Naive B cell (primary cell): ENCODE results near the gene PLCG2. TPM values are rescaled to one million over a fixed set of nuclear protein-coding genes. Genes with fewer than 3 reads are reported as not detected.
A peak's percentile ranks its signal among the peaks of the same experiment; 100 is the strongest.

Experiments
- ATAC-seq, 2 donors: fragments of 150-1000 bp; cut with Tn5 transposase; 2 replicates each; pipeline ENCODE4 v1.10.0; 2021; ENCODE audit warnings: low read depth in 2 of 2, mild to moderate bottlenecking in 2 of 2, moderate library complexity in 2 of 2
- DNase-seq: peaks from one replicate; pipeline ENCODE4 v3.0.0; 2022
- H3K27ac Mint-ChIP-seq, 6 donors: one replicate each; pipeline ENCODE4 v1.8.0; 2020 to 2022; ENCODE audit warnings: mild to moderate bottlenecking in 6 of 6, mixed read lengths in 6 of 6, moderate library complexity in 5 of 6, inconsistent platforms in 2 of 6
- H3K27me3 Mint-ChIP-seq, 3 donors: one replicate each; pipeline ENCODE4 v1.8.0; 2021 to 2022; ENCODE audit warnings: mixed read lengths in 3 of 3, mild to moderate bottlenecking in 1 of 3
- H3K36me3 Mint-ChIP-seq, 2 donors: one replicate each; pipeline ENCODE4 v1.8.0; 2020 to 2022; ENCODE audit warnings: mixed read lengths in 2 of 2, inconsistent platforms in 1 of 2, mild to moderate bottlenecking in 1 of 2
- H3K4me1 Mint-ChIP-seq, 3 donors: one replicate each; pipeline ENCODE4 v1.8.0; 2020 to 2022; ENCODE audit warnings: mixed read lengths in 3 of 3, inconsistent platforms in 1 of 3, mild to moderate bottlenecking in 1 of 3, moderate library complexity in 1 of 3
- H3K4me3 Mint-ChIP-seq, 8 donors: one replicate each; pipeline ENCODE4 v1.8.0; 2020 to 2022; ENCODE audit warnings: mild to moderate bottlenecking in 8 of 8, mixed read lengths in 8 of 8, moderate library complexity in 8 of 8, inconsistent platforms in 2 of 8
- H3K9me3 Mint-ChIP-seq, 7 donors: one replicate each; pipeline ENCODE4 v1.8.0; 2020 to 2022; ENCODE audit warnings: mixed read lengths in 7 of 7, mild to moderate bottlenecking in 5 of 7, inconsistent platforms in 2 of 7, moderate library complexity in 1 of 7
- polyA plus RNA-seq, 6 donors: library from polyadenylated mRNA; unstranded; fragments of 300-500 nt; fragmentation: Illumina TruSeq; gene quantifications; one replicate each; pipeline ENCODE4 v1.2.3, GENCODE V29; 2021; ENCODE audit warnings: low read depth in 6 of 6

PLCG2 gene
- polyA plus RNA-seq, 6 donors from 2014 or later, result 65.1 to 119 (median 92.5) TPM

DNA sequence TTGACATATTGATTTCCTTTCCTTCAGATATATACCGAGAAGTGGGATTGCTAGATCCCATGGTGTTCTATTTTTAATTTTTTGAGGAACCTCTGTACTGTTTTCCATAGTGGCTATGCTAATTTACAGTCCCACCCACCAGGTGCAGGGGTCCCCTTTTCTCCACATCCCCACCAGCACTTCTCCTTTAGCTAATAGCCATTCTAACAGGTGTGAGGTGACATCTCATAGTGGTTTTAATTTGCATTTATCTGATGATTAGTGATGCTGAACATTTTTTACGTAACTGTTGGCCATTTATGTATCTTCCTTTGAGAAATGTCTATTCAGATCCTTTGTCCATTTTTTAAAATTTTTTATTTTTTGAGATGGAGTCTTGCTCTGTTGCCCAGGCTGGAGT is 138.3 kb downstream of the PLCG2 start:
- peak; percentile 39 for DNase-seq
- H3K4me3 Mint-ChIP-seq, result peak overlapping the region in 2 of 8 donors; percentile 12 to 53
- peaks cover 23 to 37% (median 24%) of the 10 kb centered on the region in 3 donors for H3K4me1 Mint-ChIP-seq
- peaks cover 0 to 5% (median 0%) of the 10 kb centered on the region in 7 donors for H3K9me3 Mint-ChIP-seq
- peaks cover 25 to 39% of the 10 kb centered on the region in 2 donors for H3K36me3 Mint-ChIP-seq
- H3K27me3 Mint-ChIP-seq, result no peaks in the 10 kb centered on the region
- H3K27ac Mint-ChIP-seq, result peak overlapping the region; percentile 72 to 96 (median 89)
- peak; percentile 85 to 90 for ATAC-seq

DNA sequence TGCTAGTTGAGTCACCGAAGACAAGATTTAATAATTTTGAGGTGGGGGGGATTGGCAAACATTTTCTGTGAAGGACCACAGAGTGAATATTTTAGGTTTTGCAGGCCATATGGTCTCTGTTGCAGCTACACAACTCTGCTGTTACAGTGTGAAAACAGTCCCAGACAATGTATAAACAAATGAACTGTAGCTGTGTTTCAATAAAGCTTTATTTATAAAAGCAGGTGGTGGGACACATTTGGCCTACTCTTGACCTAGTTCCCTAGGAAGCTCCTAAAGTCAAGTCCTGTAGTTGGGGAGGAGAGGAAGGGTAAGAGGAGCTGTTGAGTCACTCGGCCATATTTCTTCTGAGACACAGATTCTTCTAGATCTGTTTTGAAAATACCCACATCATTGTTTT is 139.8 kb downstream of the PLCG2 start:
- Mint-ChIP-seq H3K36me3 (peaks cover 25 to 44% of the 10 kb centered on the region in 2 donors), H3K27ac (peak overlapping the region in 5 of 6 donors; percentile 15 to 83 (median 49)), H3K4me3 (no peak overlapping the region), H3K27me3 (no peaks in the 10 kb centered on the region), H3K4me1 (peaks cover 23 to 33% (median 23%) of the 10 kb centered on the region in 3 donors), H3K9me3 (peaks cover 0 to 5% (median 0%) of the 10 kb centered on the region in 7 donors)
- no peak for ATAC-seq
- no peak for DNase-seq

DNA sequence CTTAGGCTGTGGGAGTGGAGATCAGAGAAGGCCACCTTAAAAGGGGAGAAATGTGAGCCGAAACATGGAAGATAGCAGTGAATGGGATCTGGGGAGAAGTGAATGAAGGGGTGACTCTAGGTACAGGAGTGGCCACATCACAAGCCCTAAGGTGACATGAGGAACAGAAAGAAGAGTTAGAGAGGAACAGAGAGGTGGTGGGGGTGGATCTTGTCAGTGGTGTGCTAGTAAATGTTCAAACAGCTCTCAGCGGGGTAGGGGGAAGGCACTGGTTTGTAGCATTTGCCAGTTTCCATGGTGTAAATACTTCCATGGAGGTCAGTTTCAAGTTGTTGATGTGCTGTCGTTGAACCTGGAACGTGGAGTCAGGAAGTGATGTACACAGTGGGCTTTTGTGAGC is 141.4 kb downstream of the PLCG2 start:
- DNase-seq, result no peak
- Mint-ChIP-seq H3K9me3 (peaks cover 0 to 5% (median 0%) of the 10 kb centered on the region in 7 donors), H3K4me1 (peaks cover 17 to 27% (median 23%) of the 10 kb centered on the region in 3 donors), H3K36me3 (peaks cover 25 to 52% of the 10 kb centered on the region in 2 donors), H3K27ac (peak overlapping the region; percentile 3 to 88 (median 82)), H3K4me3 (no peak overlapping the region), H3K27me3 (no peaks in the 10 kb centered on the region)
- no peak for ATAC-seq

DNA sequence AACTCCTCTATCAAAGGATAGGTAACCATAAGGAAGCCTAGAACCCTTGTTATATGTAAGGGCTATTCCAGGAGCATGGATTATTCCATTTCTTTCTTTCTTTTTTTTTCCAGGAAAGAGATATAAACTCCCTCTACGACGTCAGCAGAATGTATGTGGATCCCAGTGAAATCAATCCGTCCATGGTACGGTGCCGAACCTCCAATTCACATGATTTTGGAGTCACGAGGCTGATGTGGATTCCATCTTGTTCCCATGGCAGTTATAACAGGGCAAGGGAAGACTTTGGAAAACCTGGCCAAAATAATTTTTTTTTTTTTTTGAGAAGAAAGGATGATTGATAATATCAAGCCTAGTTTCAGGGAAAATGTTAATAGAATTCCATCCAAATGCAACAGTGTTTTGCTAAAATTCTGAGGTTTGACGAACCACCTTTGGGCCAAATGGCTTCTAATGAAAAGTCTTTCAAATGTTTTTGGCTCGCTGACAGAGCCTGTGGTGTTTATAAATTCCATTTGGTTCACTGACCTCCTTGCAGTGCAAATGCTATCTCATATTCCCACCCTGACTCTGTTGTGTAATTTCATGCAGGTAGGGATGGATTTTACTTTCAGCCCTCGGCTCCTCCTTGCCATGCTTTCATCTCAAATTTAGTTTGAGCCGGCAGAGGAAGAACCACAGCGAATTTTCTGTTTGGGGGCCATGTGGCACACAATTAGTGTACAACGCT is 142.2 kb downstream of the PLCG2 start:
- Mint-ChIP-seq H3K4me3 (no peak overlapping the region), H3K9me3 (peaks cover 0 to 5% (median 0%) of the 10 kb centered on the region in 7 donors), H3K4me1 (peaks cover 17 to 27% (median 26%) of the 10 kb centered on the region in 3 donors), H3K27ac (peak overlapping the region in 2 of 6 donors; percentile 81 to 83), H3K36me3 (peaks cover 33 to 56% of the 10 kb centered on the region in 2 donors), H3K27me3 (no peaks in the 10 kb centered on the region)
- DNase-seq (no peak), ATAC-seq (no peak)

DNA sequence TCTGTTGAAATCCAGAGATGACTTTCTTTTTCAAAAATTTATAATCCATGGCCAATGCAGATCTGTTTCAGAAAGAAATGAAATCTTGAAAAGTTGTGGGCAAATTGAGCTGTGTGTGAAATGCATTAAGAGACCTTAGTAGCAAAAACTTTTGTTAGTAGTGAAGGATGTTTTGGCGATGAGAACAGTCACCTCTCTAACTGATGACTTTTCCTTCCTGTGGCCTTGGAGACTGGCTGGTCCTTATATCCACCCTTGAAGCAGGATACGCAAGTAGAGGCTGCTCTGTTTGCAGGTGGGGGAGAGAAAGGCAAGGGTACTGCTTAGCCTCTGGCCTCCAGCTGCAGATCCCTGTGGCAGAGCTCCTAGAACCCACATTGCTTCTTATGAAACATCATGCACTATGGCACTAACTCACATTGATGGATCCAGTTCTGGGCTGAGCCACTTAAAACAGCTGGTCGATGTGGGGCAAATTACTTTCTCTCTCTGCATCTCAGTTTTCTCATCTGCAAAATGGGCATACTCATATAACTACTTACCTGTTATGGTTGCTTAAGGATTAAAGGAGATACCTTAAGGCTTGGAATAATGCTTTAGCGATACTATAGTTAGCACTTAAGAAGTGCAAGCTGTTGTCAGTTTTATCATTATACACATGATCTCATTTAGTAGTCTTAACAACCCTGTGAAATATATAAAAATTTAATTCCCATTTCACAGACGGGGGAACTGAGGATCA is 142.9 kb downstream of the PLCG2 start:
- no peaks in the 10 kb centered on the region for H3K27me3 Mint-ChIP-seq
- ATAC-seq (no peak), DNase-seq (no peak)
- H3K9me3 Mint-ChIP-seq, result peaks cover 0 to 5% (median 0%) of the 10 kb centered on the region in 7 donors
- H3K36me3 Mint-ChIP-seq, result peaks cover 36 to 57% of the 10 kb centered on the region in 2 donors
- H3K4me3 Mint-ChIP-seq, result no peak overlapping the region
- H3K27ac Mint-ChIP-seq, result no peak overlapping the region
- H3K4me1 Mint-ChIP-seq, result peaks cover 14 to 23% (median 22%) of the 10 kb centered on the region in 3 donors

DNA sequence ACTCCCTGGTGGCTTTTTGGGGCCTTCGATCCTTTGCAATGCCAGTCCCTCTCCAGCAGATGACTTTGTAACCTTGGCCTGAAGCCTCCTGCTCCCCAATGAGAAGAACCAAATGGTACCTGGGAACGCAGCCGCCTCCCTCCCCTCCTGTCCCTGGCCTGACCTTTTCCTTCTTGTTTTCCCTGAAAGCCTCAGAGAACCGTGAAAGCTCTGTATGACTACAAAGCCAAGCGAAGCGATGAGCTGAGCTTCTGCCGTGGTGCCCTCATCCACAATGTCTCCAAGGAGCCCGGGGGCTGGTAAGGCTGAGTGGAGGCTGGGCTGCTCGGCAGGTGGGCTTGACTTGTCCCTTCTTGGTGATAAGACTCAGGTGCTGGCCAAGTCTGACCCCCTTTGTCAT is 144.2 kb downstream of the PLCG2 start:
- DNase-seq, result no peak
- Mint-ChIP-seq H3K4me1 (peaks cover 3 to 14% (median 9%) of the 10 kb centered on the region in 3 donors), H3K4me3 (no peak overlapping the region), H3K36me3 (peaks cover 35 to 56% of the 10 kb centered on the region in 2 donors), H3K27me3 (no peaks in the 10 kb centered on the region), H3K9me3 (no peaks in the 10 kb centered on the region), H3K27ac (peak overlapping the region in 3 of 6 donors; percentile 38 to 80 (median 41))
- ATAC-seq, result no peak

DNA sequence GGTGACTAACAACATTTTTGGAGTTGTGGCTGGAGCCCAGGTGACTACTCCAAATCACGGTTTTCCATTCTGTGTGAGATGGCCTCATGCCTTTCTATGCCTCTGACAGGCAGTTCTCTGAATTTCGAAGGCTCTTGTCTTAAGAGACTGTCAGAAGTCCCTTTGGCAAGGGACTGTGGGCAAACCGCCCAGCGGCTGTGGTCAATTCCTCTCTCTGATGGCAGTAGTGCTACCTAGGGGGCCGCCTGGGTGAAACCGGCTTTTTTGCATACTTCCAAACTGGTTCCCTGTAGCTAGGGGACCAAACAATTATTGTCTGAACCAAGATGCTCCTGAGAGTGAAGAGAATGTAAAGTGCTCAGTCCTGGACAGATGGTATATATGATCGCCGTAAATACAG is 145.9 kb downstream of the PLCG2 start:
- Mint-ChIP-seq H3K27me3 (no peaks in the 10 kb centered on the region), H3K4me3 (peak overlapping the region in 1 of 8 donors; percentile 40), H3K4me1 (peaks cover 0 to 9% (median 0%) of the 10 kb centered on the region in 3 donors), H3K36me3 (peaks cover 28 to 41% of the 10 kb centered on the region in 2 donors), H3K9me3 (no peaks in the 10 kb centered on the region), H3K27ac (peak overlapping the region in 5 of 6 donors; percentile 16 to 63 (median 51))
- ATAC-seq, result no peak
- no peak for DNase-seq

DNA sequence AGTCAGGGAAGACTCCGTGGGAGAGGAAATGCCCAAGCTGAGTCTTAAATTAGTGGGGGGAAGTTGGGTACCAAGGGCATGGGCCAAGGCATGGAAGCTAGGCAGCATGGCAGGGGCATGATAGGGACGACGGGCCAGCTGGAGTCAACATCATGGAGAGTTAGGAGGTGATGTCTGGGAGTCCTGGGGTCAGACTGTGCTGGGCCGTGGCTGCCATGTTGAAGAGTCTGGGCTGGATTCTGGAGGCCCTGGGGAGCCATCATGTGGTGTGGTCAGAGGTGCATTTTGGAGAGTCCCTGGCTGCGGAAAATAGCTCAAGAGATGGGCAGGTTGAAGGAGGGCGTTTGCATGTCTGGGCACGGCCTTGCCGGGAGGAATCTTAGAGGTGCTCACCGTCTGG is 146.9 kb downstream of the PLCG2 start:
- Mint-ChIP-seq H3K27ac (peak overlapping the region in 3 of 6 donors; percentile 63 to 92 (median 80)), H3K27me3 (no peaks in the 10 kb centered on the region), H3K36me3 (peaks cover 24 to 35% of the 10 kb centered on the region in 2 donors), H3K4me3 (peak overlapping the region in 1 of 8 donors; percentile 60), H3K9me3 (no peaks in the 10 kb centered on the region), H3K4me1 (peaks cover 0 to 4% (median 0%) of the 10 kb centered on the region in 3 donors)
- ATAC-seq (no peak), DNase-seq (no peak)

DNA sequence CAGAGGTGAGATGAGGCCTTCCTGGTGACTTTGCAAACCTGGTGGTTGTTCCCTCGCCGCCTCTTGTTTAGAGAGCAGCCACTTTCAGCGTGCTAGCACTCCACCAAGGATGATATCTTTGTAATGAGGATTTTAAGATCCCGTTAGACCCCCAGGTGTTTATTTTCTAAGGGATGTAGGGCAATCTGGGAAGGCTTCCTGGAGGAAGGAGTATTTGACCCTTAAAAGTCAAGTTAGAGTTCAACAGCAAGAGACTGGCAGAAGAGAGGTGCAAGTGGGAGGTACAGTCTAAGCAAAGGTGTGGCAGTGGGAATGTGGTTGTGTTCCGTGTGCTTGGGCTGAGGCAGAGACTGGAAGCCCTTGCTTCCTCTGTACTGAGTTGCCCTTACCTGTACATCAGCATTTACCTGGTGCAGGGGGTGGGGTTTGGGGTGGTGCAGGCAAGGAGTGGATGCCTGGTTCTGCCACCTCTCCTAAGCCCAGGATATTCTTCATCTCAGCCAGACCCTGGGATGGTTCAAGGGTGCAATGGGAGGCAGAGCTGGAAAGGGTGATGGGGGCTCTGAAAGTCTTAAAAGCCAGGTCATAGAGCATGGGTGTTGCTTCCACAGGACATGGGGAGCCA is 148.6 kb downstream of the PLCG2 start:
- DNase-seq (no peak), ATAC-seq (no peak)
- peaks cover 26 to 28% of the 10 kb centered on the region in 2 donors for H3K36me3 Mint-ChIP-seq
- H3K9me3 Mint-ChIP-seq, result no peaks in the 10 kb centered on the region
- H3K27ac Mint-ChIP-seq, result peak overlapping the region in 2 of 6 donors; percentile 63 to 69
- peak overlapping the region in 1 of 8 donors; percentile 18 for H3K4me3 Mint-ChIP-seq
- peaks cover 0 to 4% (median 0%) of the 10 kb centered on the region in 3 donors for H3K4me1 Mint-ChIP-seq
- H3K27me3 Mint-ChIP-seq, result no peaks in the 10 kb centered on the region

DNA sequence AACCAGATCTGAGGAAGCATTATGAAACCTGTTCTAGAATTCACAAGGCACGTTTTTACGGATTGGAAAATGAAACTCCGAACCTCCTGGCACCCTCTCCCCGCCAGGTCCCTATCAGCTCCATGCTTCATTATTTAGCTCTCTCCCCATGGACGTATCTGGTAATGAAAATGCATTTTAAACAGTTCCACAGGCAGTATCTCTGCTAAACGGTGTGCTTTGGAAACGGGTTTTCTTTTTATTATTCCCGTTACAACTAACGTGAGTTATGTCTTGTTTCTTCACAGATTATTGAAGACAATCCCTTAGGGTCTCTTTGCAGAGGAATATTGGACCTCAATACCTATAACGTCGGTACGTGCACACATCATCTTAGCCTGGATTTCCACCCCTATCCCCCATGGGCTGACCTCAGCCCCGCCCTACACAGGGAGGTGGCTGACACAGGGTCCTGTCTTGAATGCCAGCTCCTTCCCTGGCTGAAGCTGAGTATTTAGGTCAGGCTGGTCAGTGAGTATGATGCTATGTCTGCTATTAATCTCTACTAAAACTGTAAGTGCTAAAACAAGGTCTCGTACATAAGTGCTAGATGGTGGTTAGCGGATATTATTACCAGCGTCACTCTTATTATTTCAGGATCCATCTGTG is 149.3 kb downstream of the PLCG2 start:
- ATAC-seq, result no peak
- no peaks in the 10 kb centered on the region for H3K9me3 Mint-ChIP-seq
- DNase-seq, result no peak
- peaks cover 31 to 33% of the 10 kb centered on the region in 2 donors for H3K36me3 Mint-ChIP-seq
- H3K4me3 Mint-ChIP-seq, result peak overlapping the region in 1 of 8 donors; percentile 12
- H3K27ac Mint-ChIP-seq, result no peak overlapping the region
- peaks cover 0 to 7% (median 0%) of the 10 kb centered on the region in 3 donors for H3K4me1 Mint-ChIP-seq
- H3K27me3 Mint-ChIP-seq, result no peaks in the 10 kb centered on the region

DNA sequence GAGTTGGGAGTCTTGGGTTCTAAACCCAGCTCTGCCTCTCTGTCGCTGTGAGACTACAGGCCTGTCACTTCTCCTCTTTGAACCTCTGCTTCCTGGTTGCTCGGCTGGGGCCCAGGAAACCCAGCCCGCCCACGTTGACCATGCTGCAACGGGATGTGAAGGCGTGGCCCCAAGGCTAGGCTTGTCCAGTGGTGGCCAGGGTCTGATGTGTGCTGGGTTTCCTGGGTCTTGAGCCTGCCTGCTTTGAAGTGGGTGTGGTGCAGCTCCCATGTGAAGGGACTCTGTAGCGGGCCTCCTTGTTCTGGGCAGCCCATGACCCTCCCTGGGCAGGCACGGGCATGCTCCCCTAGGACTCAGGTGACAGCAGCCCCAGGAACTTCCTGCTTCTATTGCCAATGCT is 149.9 kb downstream of the PLCG2 start:
- Mint-ChIP-seq H3K4me3 (peak overlapping the region in 1 of 8 donors; percentile 12), H3K27ac (no peak overlapping the region), H3K36me3 (peaks cover 34 to 35% of the 10 kb centered on the region in 2 donors), H3K27me3 (no peaks in the 10 kb centered on the region), H3K4me1 (peaks cover 0 to 11% (median under 1%) of the 10 kb centered on the region in 3 donors), H3K9me3 (no peaks in the 10 kb centered on the region)
- no peak for ATAC-seq
- no peak for DNase-seq

DNA sequence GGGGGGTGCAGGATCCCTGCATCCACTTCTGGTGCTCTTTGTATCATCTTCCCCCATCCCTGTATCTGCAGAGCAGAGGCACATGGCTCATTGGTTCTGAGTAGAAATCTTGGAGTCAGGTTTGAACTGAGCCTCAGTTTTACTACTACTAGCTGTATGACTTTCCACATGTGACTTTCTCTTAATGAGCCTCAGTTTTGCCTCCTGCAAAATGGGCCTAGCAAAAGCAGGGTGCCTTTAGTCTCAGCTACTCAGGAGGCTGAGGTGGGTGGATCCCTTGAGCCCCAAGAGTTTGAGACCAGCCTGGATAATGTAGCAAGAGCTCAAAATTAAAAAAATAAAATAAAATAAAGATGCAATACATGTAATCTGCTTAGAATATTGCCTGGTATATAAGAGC is 150.8 kb downstream of the PLCG2 start:
- H3K4me1 Mint-ChIP-seq, result peaks cover 0 to 12% (median 2%) of the 10 kb centered on the region in 3 donors
- no peaks in the 10 kb centered on the region for H3K9me3 Mint-ChIP-seq
- peak overlapping the region in 1 of 6 donors; percentile 45 for H3K27ac Mint-ChIP-seq
- H3K4me3 Mint-ChIP-seq, result no peak overlapping the region
- DNase-seq, result no peak
- no peaks in the 10 kb centered on the region for H3K27me3 Mint-ChIP-seq
- no peak for ATAC-seq
- peaks cover 32 to 43% of the 10 kb centered on the region in 2 donors for H3K36me3 Mint-ChIP-seq

DNA sequence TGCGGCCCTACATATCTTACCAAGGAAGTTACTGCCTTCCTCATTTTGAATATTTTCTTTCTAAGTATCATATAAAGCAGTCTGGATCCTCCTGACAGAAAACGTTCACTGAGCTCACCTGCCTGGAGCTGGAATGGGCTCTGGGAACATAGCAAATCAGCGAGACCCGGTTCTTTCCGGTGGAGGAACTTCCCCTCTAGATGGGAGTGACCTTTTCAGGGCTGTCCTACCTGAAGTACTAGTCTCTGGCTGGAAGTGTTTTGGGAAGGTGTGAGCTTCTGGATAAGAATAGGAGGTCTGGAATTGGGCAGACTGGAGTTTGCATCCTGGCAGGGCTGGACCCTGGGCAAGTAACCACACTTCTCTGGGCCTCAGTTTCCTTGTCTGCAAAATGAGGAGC is 152.8 kb downstream of the PLCG2 start:
- Mint-ChIP-seq H3K9me3 (no peaks in the 10 kb centered on the region), H3K4me1 (peaks cover 0 to 12% (median 2%) of the 10 kb centered on the region in 3 donors), H3K36me3 (peaks cover 32 to 45% of the 10 kb centered on the region in 2 donors), H3K4me3 (no peak overlapping the region), H3K27me3 (no peaks in the 10 kb centered on the region), H3K27ac (peak overlapping the region in 4 of 6 donors; percentile 42 to 90 (median 72))
- DNase-seq, result no peak
- ATAC-seq, result no peak
